Measurements from ENCODE around the gene NPHP4.

NPHP4 gene

GRCh38 chr1:5948681-5949005 lies 43.6 kb downstream of the NPHP4 start:
- no peak for DNase-seq

GRCh38 chr1:5947978-5948680 lies 44.1 kb downstream of the NPHP4 start:
- no peak for DNase-seq

GRCh38 chr1:5947071-5947821 lies 45.0 kb downstream of the NPHP4 start:
- no peak for DNase-seq

- no peak for DNase-seq
Observed at GRCh38 chr1:5945445-5945844, 46.8 kb downstream of the NPHP4 start.

GRCh38 chr1:5944843-5945167 lies 47.4 kb downstream of the NPHP4 start:
- DNase-seq = no peak

- DNase-seq = no peak
Observed at GRCh38 chr1:5944154-5944842, 47.9 kb downstream of the NPHP4 start.

- peak; percentile 46 for DNase-seq
Observed at GRCh38 chr1:5943343-5944124, 48.7 kb downstream of the NPHP4 start.

GRCh38 chr1:5941671-5942070 lies 50.6 kb downstream of the NPHP4 start:
- DNase-seq = no peak

- no peak for DNase-seq
Observed at GRCh38 chr1:5940723-5941407, 51.4 kb downstream of the NPHP4 start.

GRCh38 chr1:5939271-5940170 lies 52.7 kb downstream of the NPHP4 start:
- no peak for DNase-seq

- DNase-seq = no peak
Observed at GRCh38 chr1:5938101-5938646, 54.1 kb downstream of the NPHP4 start.

- no peak for DNase-seq
Observed at GRCh38 chr1:5937373-5937857, 54.8 kb downstream of the NPHP4 start.

- no peak for DNase-seq
Observed at GRCh38 chr1:5936621-5937372, 55.4 kb downstream of the NPHP4 start.

GRCh38 chr1:5936126-5936525 lies 56.1 kb downstream of the NPHP4 start:
- no peak for DNase-seq

GRCh38 chr1:5935026-5935425 lies 57.2 kb downstream of the NPHP4 start:
- DNase-seq = no peak

- DNase-seq = no peak
Observed at GRCh38 chr1:5934058-5934884, 58.0 kb downstream of the NPHP4 start.

- no peak for DNase-seq
Observed at GRCh38 chr1:5933676-5934057, 58.6 kb downstream of the NPHP4 start.

- no peak for DNase-seq
Observed at GRCh38 chr1:5933050-5933449, 59.2 kb downstream of the NPHP4 start.

- no peak for DNase-seq
Observed at GRCh38 chr1:5928714-5929400, 63.4 kb downstream of the NPHP4 start.

Measured in right hindlimb (tissue), 1 donor.